Muscle of arm (tissue), 12 donors: ENCODE measurements around the gene TTC12. TPM values are rescaled to one million over a fixed set of nuclear protein-coding genes. Genes with fewer than 3 reads are reported as not detected.

Experiments
- DNase-seq: peaks from one replicate; pipeline ENCODE4 v3.0.0-alpha.2; 2013
- polyA plus RNA-seq, 12 donors: library from polyadenylated mRNA; unstranded; fragments of 120-200 nt; gene quantifications; one replicate each; pipeline ENCODE4 v1.2.1, GENCODE V29; 2013; ENCODE audit not compliant: insufficient read length in 12 of 12

Gene TTC12
- polyA plus RNA-seq, 12 donors, result 7.1 to 18.8 (median 9.8) TPM; not detected in 1

GRCh38 chr11:113322158-113322557 lies 7.8 kb downstream of the TTC12 start:
- no peak for DNase-seq

- no peak for DNase-seq
These were observed 9.9 kb downstream of the TTC12 start for GRCh38 chr11:113324250-113324649.

- DNase-seq, result no peak
These were observed 15.3 kb downstream of the TTC12 start for GRCh38 chr11:113329725-113330124.

GRCh38 chr11:113331441-113331840 lies 17.1 kb downstream of the TTC12 start:
- no peak for DNase-seq

GRCh38 chr11:113332023-113332422 lies 17.6 kb downstream of the TTC12 start:
- no peak for DNase-seq

GRCh38 chr11:113332638-113333329 lies 18.4 kb downstream of the TTC12 start:
- no peak for DNase-seq

- no peak for DNase-seq
These were observed 19.8 kb downstream of the TTC12 start for GRCh38 chr11:113334183-113334582.

GRCh38 chr11:113338730-113339129 lies 24.3 kb downstream of the TTC12 start:
- DNase-seq, result no peak

- DNase-seq, result no peak
These were observed 25.7 kb downstream of the TTC12 start for GRCh38 chr11:113339929-113340589.

GRCh38 chr11:113341388-113342165 lies 27.2 kb downstream of the TTC12 start:
- no peak for DNase-seq

- DNase-seq, result no peak
These were observed 31.6 kb downstream of the TTC12 start for GRCh38 chr11:113345978-113346377.

- DNase-seq, result no peak
These were observed 35.1 kb downstream of the TTC12 start for GRCh38 chr11:113349528-113349927.

- no peak for DNase-seq
These were observed 36.1 kb downstream of the TTC12 start for GRCh38 chr11:113350336-113351067.

GRCh38 chr11:113351068-113351450 lies 36.7 kb downstream of the TTC12 start:
- DNase-seq, result no peak

GRCh38 chr11:113351480-113351879 lies 37.1 kb downstream of the TTC12 start:
- no peak for DNase-seq

- no peak for DNase-seq
These were observed 41.8 kb downstream of the TTC12 start for GRCh38 chr11:113356203-113356602.

GRCh38 chr11:113363406-113363805 lies 49.0 kb downstream of the TTC12 start:
- DNase-seq, result no peak

- no peak for DNase-seq
These were observed 49.7 kb downstream of the TTC12 start for GRCh38 chr11:113363996-113364641.

GRCh38 chr11:113365895-113366294 lies 51.5 kb downstream of the TTC12 start:
- no peak for DNase-seq

GRCh38 chr11:113369411-113369810 lies 55.0 kb downstream of the TTC12 start:
- DNase-seq, result no peak

- no peak for DNase-seq
These were observed 56.3 kb downstream of the TTC12 start for GRCh38 chr11:113370634-113371033.

GRCh38 chr11:113372309-113372708 lies 57.9 kb downstream of the TTC12 start:
- DNase-seq, result no peak
